ENCODE data around the gene ATXN7L1. TPM values are rescaled to one million over a fixed set of nuclear protein-coding genes. Genes with fewer than 3 reads are reported as not detected.

The ATXN7L1 gene
- total and polyA plus RNA-seq, 8 donors, result 2.3 to 9.3 (median 5.0) TPM

- no peaks in the 10 kb centered on the region for H3K9me3 ChIP-seq
- ATAC-seq, result no peak
- DNase-seq, result no peak
- TF ChIP-seq CTCF (IDR thresholded peaks at IDR 0.05), result no peak
- intact Hi-C loops (cut with DNase I), result no loop called here
- no peak for FAIRE-seq
- no peaks in the 10 kb centered on the region for H3K36me3 ChIP-seq
- no peaks in the 10 kb centered on the region for H3K4me1 ChIP-seq
- H3K4me3 ChIP-seq, result no peak overlapping the region
- WGBS, 2 donors, result 72 to 80% methylated on average over 3 of the region's 3 CpGs
- H3K27me3 ChIP-seq, result no peaks in the 10 kb centered on the region
- no peak overlapping the region for H3K27ac ChIP-seq
Observed at GRCh38 chr7:105778956-105779355, 97.4 kb downstream of the ATXN7L1 start.

- DNase-seq (no peak), ATAC-seq (peak in 2 of 4 donors; percentile 42 to 45), FAIRE-seq (no peak)
- intact Hi-C loops (cut with DNase I), result no loop called here
- H3K4me3 ChIP-seq, result no peak overlapping the region
- no peaks in the 10 kb centered on the region for H3K9me3 ChIP-seq
- H3K36me3 ChIP-seq, result no peaks in the 10 kb centered on the region
- no peak for TF ChIP-seq CTCF (IDR thresholded peaks at IDR 0.05)
- no peak overlapping the region for H3K27ac ChIP-seq
- H3K27me3 ChIP-seq, result no peaks in the 10 kb centered on the region
- H3K4me1 ChIP-seq, result no peaks in the 10 kb centered on the region
- WGBS, 2 donors, result 77 to 81% methylated on average over 11 of the region's 11 CpGs
Observed at GRCh38 chr7:105776986-105777910, 99.2 kb downstream of the ATXN7L1 start.

GRCh38 chr7:105776068-105776790 lies 100.2 kb downstream of the ATXN7L1 start:
- 84 to 85% methylated on average over 6 of the region's 6 CpGs for WGBS, 2 donors
- FAIRE-seq, result no peak
- Histone ChIP-seq H3K27ac (no peak overlapping the region), H3K4me1 (no peaks in the 10 kb centered on the region), H3K36me3 (no peaks in the 10 kb centered on the region), H3K9me3 (no peaks in the 10 kb centered on the region), H3K27me3 (no peaks in the 10 kb centered on the region), H3K4me3 (no peak overlapping the region)
- DNase-seq, result peak in 3 of 6 donors; percentile 13 to 32 (median 28)
- intact Hi-C loops (cut with DNase I), result no loop called here
- peak in 3 of 4 donors; percentile 68 to 81 (median 73) for ATAC-seq
- no peak for TF ChIP-seq CTCF (IDR thresholded peaks at IDR 0.05)

- Histone ChIP-seq H3K4me1 (no peaks in the 10 kb centered on the region), H3K9me3 (no peaks in the 10 kb centered on the region), H3K27ac (no peak overlapping the region), H3K36me3 (no peaks in the 10 kb centered on the region), H3K4me3 (no peak overlapping the region), H3K27me3 (no peaks in the 10 kb centered on the region)
- 91 to 92% methylated on average over 6 of the region's 6 CpGs for WGBS, 2 donors
- ATAC-seq (peak in 1 of 4 donors; percentile 39), FAIRE-seq (no peak), DNase-seq (no peak)
- intact Hi-C loops (cut with DNase I), result no loop called here
- TF ChIP-seq CTCF (IDR thresholded peaks at IDR 0.05), result no peak
Observed at GRCh38 chr7:105775580-105775979, 100.8 kb downstream of the ATXN7L1 start.
